Choroid plexus epithelial cell (primary cell): Measurements from ENCODE around the gene NMNAT2.

ENCODE experiments used
- DNase-seq: peaks from one replicate; pipeline ENCODE4 v3.0.0-alpha.2; 2010; ENCODE audit warnings: low read depth
- H3K4me3 ChIP-seq: 2 replicates; pipeline ENCODE4 v1.5.1; 2011; ENCODE audit warnings: low read depth, mild to moderate bottlenecking, control low read depth, low read length, moderate library complexity
- CTCF ChIP-seq: conservative IDR thresholded peaks from 2 replicates; pipeline ENCODE4 v1.5.1; 2011; ENCODE audit warnings: low read depth, mild to moderate bottlenecking, control low read depth, inconsistent platforms, low read length, moderate library complexity

Gene NMNAT2

GRCh38 chr1:183385340-183386144 is 32.6 kb downstream of the NMNAT2 start:
- H3K4me3 ChIP-seq, result no peak overlapping the region
- no peak for DNase-seq
- no peak for TF ChIP-seq CTCF

- no peak overlapping the region for H3K4me3 ChIP-seq
- peak; percentile 16 for DNase-seq
- no peak for TF ChIP-seq CTCF
These were observed 38.2 kb downstream of the NMNAT2 start for GRCh38 chr1:183379951-183380350.

- TF ChIP-seq CTCF, result no peak
These were observed 42.8 kb downstream of the NMNAT2 start for GRCh38 chr1:183375381-183375780.

GRCh38 chr1:183374825-183375224 is 43.4 kb downstream of the NMNAT2 start:
- no peak for DNase-seq
- no peak for TF ChIP-seq CTCF
- no peak overlapping the region for H3K4me3 ChIP-seq

More at GRCh38 chr1:183375381-183375780, 42.8 kb downstream of the NMNAT2 start:
- DNase-seq, result no peak
- H3K4me3 ChIP-seq, result no peak overlapping the region

- no peak for TF ChIP-seq CTCF
- DNase-seq, result no peak
These were observed 45.5 kb downstream of the NMNAT2 start for GRCh38 chr1:183372586-183373230.

GRCh38 chr1:183370399-183371058 is 47.7 kb downstream of the NMNAT2 start:
- no peak overlapping the region for H3K4me3 ChIP-seq
- no peak for TF ChIP-seq CTCF
- no peak for DNase-seq

More at GRCh38 chr1:183372586-183373230, 45.5 kb downstream of the NMNAT2 start:
- no peak overlapping the region for H3K4me3 ChIP-seq
